Activated CD4-positive, alpha-beta T cell treated with anti-CD3 and anti-CD28 coated beads for 1 hour (primary cell): ENCODE data around the gene ARL11.

Experiments
- DNase-seq: peaks from one replicate; pipeline ENCODE4 v3.0.0-alpha.2; 2020

ARL11 gene

DNA sequence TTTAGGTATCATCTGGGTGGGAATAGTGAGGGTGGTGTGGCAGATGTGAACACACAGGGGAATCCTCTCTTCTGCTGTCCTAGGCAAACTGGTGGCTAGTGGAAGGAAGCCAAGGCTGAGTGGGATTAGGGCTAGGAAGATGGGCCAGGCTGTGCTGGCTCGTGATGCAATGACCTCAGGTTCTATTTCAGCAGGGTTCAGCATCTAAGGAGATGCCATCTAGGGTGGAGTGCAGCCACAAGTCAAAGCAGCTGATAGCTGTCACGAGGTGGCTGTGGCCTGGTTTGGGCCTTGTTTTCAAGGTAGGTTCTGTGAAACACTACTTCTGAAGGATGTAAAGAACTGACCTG, 21.6 kb downstream of the ARL11 start:
- DNase-seq, result no peak

GRCh38 chr13:49651570-49652354, 23.5 kb downstream of the ARL11 start:
- no peak for DNase-seq

- no peak for DNase-seq
Measured at GRCh38 chr13:49652355-49653305, 24.3 kb downstream of the ARL11 start.

DNA sequence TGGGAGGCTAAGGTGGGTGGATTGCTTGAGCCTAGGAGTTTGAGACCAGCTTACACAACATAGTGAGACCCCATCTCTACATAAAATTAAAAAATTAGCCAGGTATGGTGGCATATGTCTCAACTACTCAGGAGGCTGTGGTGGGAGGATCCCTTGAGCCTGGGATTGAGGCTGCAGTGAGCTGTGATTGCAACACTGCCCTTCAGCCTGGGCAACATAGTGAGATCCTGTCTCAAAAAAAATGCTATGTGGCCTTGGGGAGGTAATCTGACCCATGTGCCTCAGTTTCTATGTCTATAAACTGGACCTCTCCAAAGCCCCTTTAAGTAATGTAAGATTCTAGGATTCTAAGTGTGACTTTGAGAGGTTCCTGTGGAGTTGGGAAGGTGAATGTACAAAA, 25.2 kb downstream of the ARL11 start:
- no peak for DNase-seq

DNA sequence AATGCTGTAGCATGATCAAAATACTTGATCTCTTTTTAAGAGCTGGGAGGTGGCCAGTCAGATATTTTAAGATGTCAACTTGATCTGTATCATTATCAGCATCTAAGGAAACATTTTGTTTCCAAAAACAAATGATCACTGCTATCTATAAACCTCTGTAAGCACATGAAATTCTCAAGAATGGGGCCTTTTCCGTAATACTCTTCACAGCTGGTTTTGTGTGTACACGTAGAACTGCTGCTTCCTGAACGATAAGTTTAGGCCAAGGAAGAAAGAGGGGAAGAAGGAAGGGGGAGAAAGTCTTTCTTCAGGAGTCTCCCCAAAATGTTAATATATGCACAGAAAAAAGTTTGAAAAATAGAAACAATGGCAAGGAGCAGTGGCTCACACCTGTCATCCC, 25.7 kb downstream of the ARL11 start:
- no peak for DNase-seq

- no peak for DNase-seq
Measured at GRCh38 chr13:49655906-49656305, 27.6 kb downstream of the ARL11 start.

DNA sequence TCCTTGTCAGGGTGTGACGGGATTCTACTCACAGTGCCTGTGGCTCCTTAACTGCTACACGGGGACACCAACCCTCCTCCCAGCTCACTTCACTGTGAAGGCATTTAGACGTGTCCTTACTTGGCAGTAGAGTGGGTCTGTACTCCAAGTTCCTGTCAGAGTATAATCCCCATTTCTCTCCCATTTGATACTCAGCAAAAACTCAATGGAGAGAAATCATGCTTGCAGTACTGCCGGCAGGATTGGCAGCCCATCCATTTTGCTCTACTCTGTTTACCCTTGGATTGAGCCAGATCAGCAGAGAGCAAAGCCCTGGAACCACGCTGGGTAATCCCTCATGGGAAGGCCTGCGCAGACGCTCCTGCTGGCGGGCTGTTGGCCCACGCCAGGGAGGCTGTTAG, 28.9 kb downstream of the ARL11 start:
- no peak for DNase-seq

GRCh38 chr13:49664606-49665005, 36.3 kb downstream of the ARL11 start:
- no peak for DNase-seq

GRCh38 chr13:49667773-49668172, 39.5 kb downstream of the ARL11 start:
- no peak for DNase-seq

GRCh38 chr13:49669735-49670309, 41.5 kb downstream of the ARL11 start:
- no peak for DNase-seq

DNA sequence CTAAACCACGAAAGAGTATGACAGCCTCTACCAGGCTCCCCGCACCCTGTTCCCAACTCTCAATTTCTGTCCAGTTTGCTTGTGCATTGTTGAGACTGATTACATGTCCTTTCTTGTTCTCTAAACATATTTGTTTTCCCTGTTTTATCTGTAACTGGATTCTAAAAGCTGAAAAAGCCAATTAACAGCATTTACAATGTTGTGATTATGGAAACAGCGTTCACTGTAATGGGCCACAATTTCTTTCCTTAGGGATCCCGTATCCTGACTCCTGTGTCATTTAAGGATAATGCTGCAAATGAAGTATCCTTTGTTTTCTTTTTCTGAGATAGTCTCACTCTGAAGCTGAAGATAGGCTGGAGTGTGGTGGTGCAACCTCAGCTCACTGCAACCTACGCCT, 42.5 kb downstream of the ARL11 start:
- no peak for DNase-seq

GRCh38 chr13:49676581-49677298, 48.4 kb downstream of the ARL11 start:
- no peak for DNase-seq

DNA sequence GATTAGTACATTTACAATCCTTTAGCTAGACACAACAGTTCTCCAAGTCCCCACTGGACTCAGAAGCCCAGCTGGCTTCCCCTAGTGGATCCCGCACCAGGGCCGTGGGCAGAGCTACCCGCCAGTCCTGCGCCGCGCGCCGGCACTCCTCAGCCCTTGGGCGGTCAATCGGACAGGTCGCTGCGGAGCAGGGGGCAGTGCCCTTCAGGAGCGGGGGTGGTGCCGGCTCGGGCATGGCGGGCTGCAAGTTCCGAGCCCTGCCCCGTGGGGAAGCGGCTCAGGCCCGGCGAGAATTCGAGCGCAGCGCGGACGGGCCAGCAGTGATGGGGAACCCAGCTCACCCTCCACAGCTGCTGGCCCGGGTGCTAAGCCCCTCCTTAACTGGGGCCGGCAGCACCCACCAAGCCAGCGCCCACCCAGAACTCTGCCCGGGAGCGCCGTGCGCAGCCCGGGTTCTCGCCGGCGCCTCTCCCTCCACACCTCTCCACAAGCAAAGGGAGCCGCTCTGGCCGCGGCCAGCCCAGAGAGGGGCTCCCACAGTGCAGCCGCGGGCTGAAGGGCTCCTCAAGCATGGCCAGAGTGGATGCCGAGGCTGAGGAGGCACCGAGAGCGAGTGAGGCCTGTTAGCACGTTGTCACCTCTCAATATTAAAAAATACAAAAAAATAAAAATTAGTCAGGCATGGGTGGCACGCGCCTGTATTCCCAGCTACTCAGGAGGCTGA, 50.0 kb downstream of the ARL11 start:
- no peak for DNase-seq

- DNase-seq, result no peak
Measured at GRCh38 chr13:49679246-49679645, 50.9 kb downstream of the ARL11 start.

DNA sequence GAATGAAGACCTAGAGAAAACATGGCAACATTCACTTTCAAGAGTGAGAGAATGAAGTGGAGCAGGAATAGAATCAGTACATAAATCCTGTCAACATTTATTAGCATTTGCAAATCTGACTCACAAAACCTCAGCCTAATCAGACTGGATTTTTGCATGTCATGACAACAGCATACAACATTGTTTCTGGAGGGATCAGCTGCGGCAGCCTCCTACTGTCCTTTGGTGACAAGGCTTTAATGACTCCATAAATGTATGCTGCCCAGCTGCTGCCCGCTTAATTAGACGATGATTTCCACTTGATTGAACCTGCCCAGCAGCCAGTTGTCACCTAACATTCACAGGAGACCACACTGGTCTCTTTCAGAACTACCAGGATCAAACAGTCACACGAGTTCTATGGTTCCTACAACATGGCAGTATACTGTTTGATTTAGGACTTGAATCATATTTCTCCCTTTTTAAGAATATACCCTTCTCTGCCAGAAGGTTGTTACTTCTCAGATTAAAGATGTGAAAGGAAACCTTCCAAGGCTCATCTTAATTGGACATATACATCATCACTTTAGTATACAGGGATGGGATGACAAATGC, 53.6 kb downstream of the ARL11 start:
- no peak for DNase-seq
